ENCODE data around the gene FBXW4. TPM values are rescaled to one million over a fixed set of nuclear protein-coding genes. Genes with fewer than 3 reads are reported as not detected.

FBXW4 gene
- total and polyA plus RNA-seq, 9 of the 15 experiments (the other 6 are each of a cell fraction or from before 2014, with no cell fraction given) = 1.0 to 10.6 (median 5.4) TPM

GRCh38 chr10:101562231-101562630 lies 132.7 kb downstream of the FBXW4 start (continued):
- TF ChIP-seq CCNT2 (IDR thresholded peaks at IDR 0.05; ENCODE audit: borderline replicate concordance, extremely low read depth, insufficient read length, low read depth, low read length) = no peak
- no peak for TF ChIP-seq POLR2A (conservative IDR thresholded peaks at IDR 0.05)
- no peak for TF ChIP-seq NFYB (IDR thresholded peaks at IDR 0.05; ENCODE audit: extremely low read depth, insufficient read length)
- no peak for TF ChIP-seq ZMIZ1 (IDR thresholded peaks at IDR 0.05; ENCODE audit: low read depth in 2 of 2, low read length in 2 of 2)
- no peak for TF ChIP-seq CHCHD3 (CRISPR knock-in tag; IDR thresholded peaks at IDR 0.05)
- TF ChIP-seq GABPA (tag; conservative IDR thresholded peaks at IDR 0.05; ENCODE audit: low read depth) = no peak

Data from K562 (cell line).